ENCODE results near the gene USP1. TPM values are rescaled to one million over a fixed set of nuclear protein-coding genes. Genes with fewer than 3 reads are reported as not detected.

USP1 gene
- total RNA-seq, 1 experiment from 2014 or later: 39.8 TPM

DNA sequence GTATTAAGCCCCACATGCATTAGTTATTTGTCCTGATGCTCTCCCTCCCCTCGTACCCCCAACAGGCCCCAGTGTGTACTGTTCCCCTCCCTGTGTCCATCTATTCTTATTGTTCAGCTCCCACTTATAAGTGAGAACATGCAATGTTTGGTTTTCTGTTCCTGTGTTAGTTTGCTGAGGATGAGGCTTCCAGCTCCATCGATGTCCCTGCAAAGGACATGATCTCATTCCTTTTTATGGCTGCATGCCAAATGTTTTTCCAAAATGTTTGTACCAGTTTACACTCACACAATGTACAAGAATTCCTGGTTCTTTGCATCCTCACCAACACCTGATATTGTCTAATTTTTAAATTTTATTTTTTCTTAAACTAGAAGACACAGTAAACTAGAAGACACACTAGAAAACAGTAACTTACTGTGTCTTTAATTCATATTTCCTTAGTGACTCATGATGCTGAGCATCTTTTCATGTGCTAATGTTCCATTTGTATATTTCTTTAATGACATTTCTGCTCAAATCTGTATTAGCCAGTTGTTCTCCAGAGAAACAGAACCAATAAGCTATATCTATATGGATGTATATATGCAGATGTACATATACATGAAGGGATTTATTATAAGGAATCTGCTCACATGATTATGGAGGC is 19.4 kb upstream of the USP1 start:
- Histone ChIP-seq H3K27me3 (no peaks in the 10 kb centered on the region), H3K9me3 (no peaks in the 10 kb centered on the region), H3K36me3 (no peaks in the 10 kb centered on the region), H3K4me3 (no peak overlapping the region)
- DNase-seq: no peak

DNA sequence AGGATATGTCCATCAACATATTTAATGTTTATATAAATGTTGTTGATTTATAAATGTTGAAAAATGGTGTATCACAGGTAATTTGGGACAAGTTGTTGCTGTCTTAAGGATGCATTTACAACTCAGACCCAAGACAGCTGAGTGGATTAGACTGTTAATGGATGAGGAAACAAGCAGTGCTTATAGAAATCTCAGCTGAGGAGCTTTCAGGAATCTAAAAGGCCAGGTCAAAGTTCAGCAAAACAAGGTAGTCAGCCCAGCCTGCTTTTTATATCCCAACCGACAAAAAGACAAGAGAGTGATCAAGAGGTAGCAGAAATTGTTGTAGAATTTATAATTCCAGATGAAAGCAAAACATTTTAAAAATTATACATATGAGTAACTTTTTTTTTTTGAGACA is 16.6 kb upstream of the USP1 start:
- no peaks in the 10 kb centered on the region for H3K36me3 ChIP-seq
- H3K9me3 ChIP-seq: no peaks in the 10 kb centered on the region
- no peak overlapping the region for H3K4me3 ChIP-seq
- no peaks in the 10 kb centered on the region for H3K27me3 ChIP-seq
- DNase-seq: no peak

GRCh38 chr1:62423580-62424242 is 13.1 kb upstream of the USP1 start:
- Histone ChIP-seq H3K27me3 (no peaks in the 10 kb centered on the region), H3K36me3 (no peaks in the 10 kb centered on the region), H3K4me3 (no peak overlapping the region), H3K9me3 (no peaks in the 10 kb centered on the region)
- no peak for DNase-seq

GRCh38 chr1:62424411-62424810 is 12.4 kb upstream of the USP1 start:
- Histone ChIP-seq H3K27me3 (no peaks in the 10 kb centered on the region), H3K36me3 (no peaks in the 10 kb centered on the region), H3K9me3 (no peaks in the 10 kb centered on the region), H3K4me3 (no peak overlapping the region)
- DNase-seq: peak; percentile 21

GRCh38 chr1:62425041-62425440 is 11.8 kb upstream of the USP1 start:
- Histone ChIP-seq H3K9me3 (no peaks in the 10 kb centered on the region), H3K4me3 (no peak overlapping the region), H3K27me3 (no peaks in the 10 kb centered on the region), H3K36me3 (no peaks in the 10 kb centered on the region)
- DNase-seq: no peak

GRCh38 chr1:62426237-62426636 is 10.6 kb upstream of the USP1 start:
- Histone ChIP-seq H3K36me3 (no peaks in the 10 kb centered on the region), H3K27me3 (no peaks in the 10 kb centered on the region), H3K4me3 (no peak overlapping the region), H3K9me3 (no peaks in the 10 kb centered on the region)
- DNase-seq: no peak

GRCh38 chr1:62426794-62427193 is 10.1 kb upstream of the USP1 start:
- Histone ChIP-seq H3K9me3 (no peaks in the 10 kb centered on the region), H3K4me3 (no peak overlapping the region), H3K27me3 (no peaks in the 10 kb centered on the region), H3K36me3 (no peaks in the 10 kb centered on the region)
- DNase-seq: no peak

- H3K27me3 ChIP-seq: no peaks in the 10 kb centered on the region
- no peaks in the 10 kb centered on the region for H3K9me3 ChIP-seq
- H3K4me3 ChIP-seq: no peak overlapping the region
- H3K36me3 ChIP-seq: no peaks in the 10 kb centered on the region
- DNase-seq: no peak
Observed at GRCh38 chr1:62428351-62428750, 8.5 kb upstream of the USP1 start.

DNA sequence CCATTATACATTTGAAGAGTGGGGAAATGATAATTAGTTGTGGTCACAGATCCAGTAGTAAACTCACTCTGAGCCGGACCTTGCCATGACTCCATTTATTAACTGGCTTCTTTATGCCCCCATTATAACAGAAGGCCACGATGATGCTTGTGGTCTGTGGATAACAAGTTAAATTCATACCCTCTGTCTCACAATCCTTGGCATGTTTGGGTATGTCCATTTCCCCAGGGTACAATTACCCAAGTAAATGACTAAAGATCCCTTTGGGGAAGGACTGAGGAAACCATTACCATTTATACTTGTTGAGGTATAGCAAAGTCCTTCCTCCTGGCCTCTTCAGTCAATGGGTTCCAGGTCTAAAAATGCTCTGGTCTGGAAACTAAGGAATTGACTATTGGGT is 7.3 kb upstream of the USP1 start:
- H3K9me3 ChIP-seq: no peaks in the 10 kb centered on the region
- no peaks in the 10 kb centered on the region for H3K36me3 ChIP-seq
- H3K4me3 ChIP-seq: no peak overlapping the region
- DNase-seq: no peak
- H3K27me3 ChIP-seq: no peaks in the 10 kb centered on the region

DNA sequence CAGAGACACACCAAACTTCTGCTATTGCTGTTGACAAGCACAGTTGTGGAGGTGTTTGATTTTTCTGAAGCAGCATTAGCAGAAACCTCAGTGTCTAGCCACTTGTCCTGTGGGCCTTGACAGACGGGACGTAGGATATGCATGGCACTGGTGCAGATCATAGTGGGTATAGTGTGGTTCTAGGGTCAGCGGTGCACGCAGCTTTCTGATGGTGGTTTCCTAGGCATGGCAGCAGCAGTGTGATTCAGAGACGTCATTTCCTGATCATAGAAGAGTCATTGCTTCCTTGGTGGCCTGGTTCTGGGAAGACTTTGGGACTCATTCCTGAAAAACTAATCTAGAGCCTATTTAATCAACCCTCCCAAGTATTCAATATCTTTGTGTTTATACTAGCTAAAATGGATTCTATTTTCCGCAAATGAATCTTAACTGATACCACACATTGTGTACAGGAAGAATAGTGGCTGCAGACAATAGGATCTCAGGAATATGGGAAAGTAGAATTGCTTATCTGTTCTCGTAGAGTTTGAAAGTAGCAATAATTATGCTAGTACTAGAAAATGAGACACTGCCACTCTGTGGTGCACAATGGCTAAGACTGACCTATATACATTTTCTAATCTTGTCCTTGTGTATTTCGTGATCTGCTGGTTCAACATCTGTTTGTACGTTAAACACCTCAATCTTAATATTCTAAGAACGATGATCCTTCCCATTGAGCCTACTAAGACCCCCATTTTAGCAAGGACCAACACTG is 2.8 kb upstream of the USP1 start:
- DNase-seq: no peak
- Histone ChIP-seq H3K9me3 (no peaks in the 10 kb centered on the region; the same call in 1 of the 2 replicates), H3K36me3 (no peaks in the 10 kb centered on the region; the same call in 1 of the 2 replicates), H3K4me3 (no peak overlapping the region), H3K27me3 (no peaks in the 10 kb centered on the region)

DNA sequence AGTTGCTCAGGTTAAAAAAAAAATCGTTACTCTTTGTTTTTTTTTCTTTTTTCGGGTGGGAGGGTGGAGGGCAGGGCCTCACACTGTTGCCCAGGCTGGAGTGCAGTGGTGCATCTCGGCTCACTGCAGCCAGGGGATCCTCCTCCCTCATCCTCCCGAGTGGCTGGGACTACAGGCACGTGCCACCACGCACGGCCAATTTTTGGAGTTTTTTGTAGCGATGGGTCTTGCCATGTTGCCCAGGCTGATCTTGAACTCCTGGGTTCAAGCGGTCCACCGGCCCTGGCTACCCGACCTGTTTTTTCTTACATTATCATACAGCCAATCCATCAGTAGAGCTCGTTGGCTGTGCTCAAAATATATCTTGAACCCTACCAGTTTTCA is 2.2 kb upstream of the USP1 start:
- Histone ChIP-seq H3K27me3 (no peaks in the 10 kb centered on the region), H3K9me3 (no peaks in the 10 kb centered on the region; the same call in 1 of the 2 replicates), H3K4me3 (no peak overlapping the region)

GRCh38 chr1:62435231-62436038 is 1.4 kb upstream of the USP1 start:
- Histone ChIP-seq H3K9me3 (no peaks in the 10 kb centered on the region; the same call in 1 of the 2 replicates), H3K36me3 (peaks cover 6% of the 10 kb centered on the region), H3K4me3 (peak overlapping the region; percentile 94), H3K27me3 (no peaks in the 10 kb centered on the region)
- DNase-seq: no peak

More for the DNA sequence above, 2.2 kb upstream of the USP1 start:
- H3K36me3 ChIP-seq: no peaks in the 10 kb centered on the region; the same call in 1 of the 2 replicates
- DNase-seq: no peak

DNA sequence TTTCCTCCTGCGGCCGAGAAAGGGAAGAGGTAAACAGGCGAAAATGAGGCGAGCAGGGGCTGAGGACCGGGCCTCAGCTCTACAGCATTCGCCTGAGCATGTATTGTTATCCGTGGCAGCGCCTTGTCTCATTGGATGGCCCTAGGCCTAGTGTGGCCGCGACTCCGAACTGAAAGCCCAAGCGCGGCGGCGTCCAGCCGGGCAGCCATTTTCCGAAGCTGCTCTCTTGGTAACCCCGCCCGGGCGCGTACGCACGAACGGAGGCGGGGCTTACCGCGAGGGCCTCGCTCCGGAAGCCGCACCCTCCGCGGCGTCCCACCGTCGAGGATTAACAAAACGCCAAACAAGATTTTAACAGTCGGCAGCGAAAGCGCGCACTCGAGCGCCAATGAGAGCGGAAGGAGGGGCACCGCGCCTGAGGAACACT is 797 bp upstream of the USP1 start:
- peaks cover 11% of the 10 kb centered on the region for H3K36me3 ChIP-seq
- peak overlapping the region; percentile 94 for H3K4me3 ChIP-seq
- DNase-seq: no peak
- H3K9me3 ChIP-seq: no peaks in the 10 kb centered on the region; the same call in 1 of the 2 replicates
- no peaks in the 10 kb centered on the region for H3K27me3 ChIP-seq

DNA sequence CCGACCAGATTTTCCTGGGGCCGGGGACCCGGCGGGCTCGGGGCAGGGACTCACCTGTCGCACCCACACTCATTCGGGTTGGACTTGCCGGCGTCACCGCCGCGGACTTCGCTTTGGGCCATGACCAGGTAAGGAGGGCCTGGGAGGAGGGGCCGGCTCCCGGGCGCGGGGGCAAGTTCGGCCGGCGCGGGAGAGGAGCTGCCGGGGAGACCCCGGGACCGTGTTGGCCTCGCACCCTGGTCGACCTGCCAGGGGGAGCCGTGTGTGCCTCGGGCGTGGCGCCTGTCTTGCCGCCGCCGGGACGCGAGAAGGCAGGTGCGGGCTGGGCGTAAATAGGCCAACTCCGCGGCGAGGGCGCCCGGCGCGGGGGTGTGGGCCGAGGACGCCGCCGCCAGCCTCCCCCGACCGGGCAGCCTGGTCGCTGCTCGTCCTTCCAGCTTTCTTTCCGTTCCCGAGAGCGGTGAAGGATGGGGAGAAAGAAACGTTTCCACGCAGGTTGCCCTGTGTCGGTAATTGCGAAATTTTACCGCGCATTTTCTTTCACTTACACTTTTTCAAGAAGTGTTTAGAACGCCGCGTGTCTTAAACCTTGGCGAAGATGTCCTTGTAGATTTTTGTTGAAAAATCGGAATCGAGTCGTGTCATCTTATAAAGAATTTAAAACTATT is 558 bp downstream of the USP1 start:
- Histone ChIP-seq H3K36me3 (peaks cover 24% of the 10 kb centered on the region), H3K4me3 (peak overlapping the region; percentile 94), H3K27me3 (no peaks in the 10 kb centered on the region), H3K9me3 (no peaks in the 10 kb centered on the region; the same call in 1 of the 2 replicates)
- peak; percentile 27 for DNase-seq

- DNase-seq: no peak
- Histone ChIP-seq H3K4me3 (peak overlapping the region; percentile 94), H3K9me3 (no peaks in the 10 kb centered on the region; the same call in 1 of the 2 replicates), H3K36me3 (peaks cover 32% of the 10 kb centered on the region), H3K27me3 (no peaks in the 10 kb centered on the region)
Observed at GRCh38 chr1:62438163-62438562, 1.3 kb downstream of the USP1 start.

GRCh38 chr1:62439652-62440371 is 3.0 kb downstream of the USP1 start:
- H3K27me3 ChIP-seq: no peaks in the 10 kb centered on the region
- no peak for DNase-seq
- peaks cover 46% of the 10 kb centered on the region for H3K36me3 ChIP-seq
- H3K4me3 ChIP-seq: peak overlapping the region; percentile 94
- no peaks in the 10 kb centered on the region; the same call in 1 of the 2 replicates for H3K9me3 ChIP-seq
